ENCODE results near the gene NUAK1.

DNA sequence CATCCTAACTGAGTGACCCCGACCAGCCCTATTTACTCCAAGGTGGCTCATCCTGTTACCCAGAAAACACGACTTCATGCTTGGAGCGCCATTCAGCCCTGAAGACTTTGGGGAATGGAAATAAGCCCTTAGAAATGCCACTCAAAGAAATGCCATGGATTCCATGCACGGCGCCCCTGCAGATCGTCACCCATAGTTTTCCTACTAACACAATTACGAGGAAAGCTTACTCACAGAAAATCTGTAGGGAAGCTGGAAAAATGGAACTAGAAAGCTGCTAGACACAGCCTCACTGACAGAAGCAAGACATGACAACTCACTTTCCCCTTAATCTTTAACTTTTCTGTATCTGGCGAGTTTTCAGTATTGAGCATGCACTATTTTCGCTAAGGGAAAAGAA lies 19.5 kb downstream of the NUAK1 start:
- TF ChIP-seq GATA2 (IDR thresholded peaks at IDR 0.05; ENCODE audit: low read depth, low read length) (no peak), GATA3 (IDR thresholded peaks at IDR 0.05; ENCODE audit: low read depth, low read length) (no peak)
